Hepatic stellate cell (primary cell): Measurements from ENCODE around the gene RPS21.
"Not testable (repeated sequence)": the region's sequence is repeated elsewhere in the genome, so short reads cannot be mapped to it uniquely, and the experiment has no call there.

Source experiments
- DNase-seq: peaks from one replicate; pipeline ENCODE4 v3.0.0; 2011; ENCODE audit warnings: low spot score

The RPS21 gene

DNA sequence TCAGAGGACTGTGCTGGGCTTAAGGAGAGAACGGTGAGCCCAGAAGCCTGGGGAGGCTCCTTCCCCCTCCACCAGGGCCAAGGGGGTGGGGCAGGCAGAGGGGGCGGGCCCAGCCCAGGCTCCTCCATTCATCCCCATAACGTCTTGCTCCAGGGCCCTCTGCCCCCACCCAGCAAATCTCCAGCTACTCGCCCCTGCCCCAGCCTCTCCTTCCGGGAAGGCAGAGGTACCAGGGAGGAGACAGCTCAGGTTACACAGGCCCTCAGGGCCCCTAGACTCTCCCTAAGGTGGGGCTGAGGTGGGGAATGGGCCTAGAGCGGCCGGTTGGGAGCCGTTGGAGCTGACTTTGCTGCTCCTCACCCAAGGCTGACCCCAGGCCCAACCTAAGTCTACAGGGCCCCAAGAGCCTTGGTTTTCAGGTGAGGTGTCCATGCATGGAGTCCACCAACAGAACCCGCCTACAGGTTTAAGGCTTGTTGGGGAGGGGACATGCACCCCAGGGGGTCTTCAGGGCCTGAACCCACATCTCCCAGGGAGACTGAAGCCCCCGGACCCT lies 21.0 kb upstream of the RPS21 start:
- no peak for DNase-seq

DNA sequence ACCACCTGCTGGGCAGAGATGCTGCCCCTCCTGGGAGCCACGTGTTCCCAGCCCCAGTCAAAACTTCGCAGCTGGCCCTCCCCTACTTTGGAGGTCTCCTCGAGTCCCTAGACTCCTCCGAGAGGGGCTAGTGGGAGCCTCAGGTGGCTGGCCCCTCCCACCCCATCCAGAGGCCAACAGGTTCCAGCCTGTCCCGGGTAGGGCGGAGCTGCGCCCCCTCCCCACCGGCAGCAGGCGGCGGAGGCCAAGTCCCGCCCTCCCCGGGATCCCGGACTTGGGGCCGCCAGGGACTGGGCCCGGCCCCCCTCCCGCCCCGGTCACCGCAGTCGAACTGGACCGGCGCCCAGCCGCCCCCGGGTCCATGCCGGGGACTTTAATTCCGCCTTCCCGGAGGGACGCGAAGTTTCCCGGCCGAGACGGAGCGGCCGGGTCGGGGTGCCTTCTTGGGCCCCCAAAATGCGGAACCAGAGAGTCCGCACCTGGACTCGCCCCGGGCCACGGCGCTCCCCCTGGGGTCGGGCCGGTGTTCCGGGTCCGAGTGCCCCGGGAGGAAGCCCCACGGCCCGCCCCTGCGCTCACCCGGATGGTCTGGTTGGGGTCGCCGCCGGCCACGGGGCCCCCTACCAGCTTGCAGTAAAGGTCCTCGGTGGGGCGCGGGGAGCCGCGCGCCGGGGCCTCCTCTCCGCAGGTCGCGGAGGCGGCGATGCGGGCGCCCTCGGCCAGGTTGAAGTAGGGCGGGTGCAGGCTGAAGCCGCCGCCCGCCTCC lies 20.4 kb upstream of the RPS21 start:
- DNase-seq = no peak

- peak; percentile 75 for DNase-seq
Measured at GRCh38 chr20:62367136-62367632, 19.7 kb upstream of the RPS21 start, which contains the start of gene LAMA5. LAMA5 (minus strand) TSS chr20:62367312; CDS start chr20:62367245, 67 bp downstream.

GRCh38 chr20:62367633-62368391 lies 19.1 kb upstream of the RPS21 start:
- no peak for DNase-seq

GRCh38 chr20:62368392-62368975 lies 18.4 kb upstream of the RPS21 start:
- no peak for DNase-seq

DNA sequence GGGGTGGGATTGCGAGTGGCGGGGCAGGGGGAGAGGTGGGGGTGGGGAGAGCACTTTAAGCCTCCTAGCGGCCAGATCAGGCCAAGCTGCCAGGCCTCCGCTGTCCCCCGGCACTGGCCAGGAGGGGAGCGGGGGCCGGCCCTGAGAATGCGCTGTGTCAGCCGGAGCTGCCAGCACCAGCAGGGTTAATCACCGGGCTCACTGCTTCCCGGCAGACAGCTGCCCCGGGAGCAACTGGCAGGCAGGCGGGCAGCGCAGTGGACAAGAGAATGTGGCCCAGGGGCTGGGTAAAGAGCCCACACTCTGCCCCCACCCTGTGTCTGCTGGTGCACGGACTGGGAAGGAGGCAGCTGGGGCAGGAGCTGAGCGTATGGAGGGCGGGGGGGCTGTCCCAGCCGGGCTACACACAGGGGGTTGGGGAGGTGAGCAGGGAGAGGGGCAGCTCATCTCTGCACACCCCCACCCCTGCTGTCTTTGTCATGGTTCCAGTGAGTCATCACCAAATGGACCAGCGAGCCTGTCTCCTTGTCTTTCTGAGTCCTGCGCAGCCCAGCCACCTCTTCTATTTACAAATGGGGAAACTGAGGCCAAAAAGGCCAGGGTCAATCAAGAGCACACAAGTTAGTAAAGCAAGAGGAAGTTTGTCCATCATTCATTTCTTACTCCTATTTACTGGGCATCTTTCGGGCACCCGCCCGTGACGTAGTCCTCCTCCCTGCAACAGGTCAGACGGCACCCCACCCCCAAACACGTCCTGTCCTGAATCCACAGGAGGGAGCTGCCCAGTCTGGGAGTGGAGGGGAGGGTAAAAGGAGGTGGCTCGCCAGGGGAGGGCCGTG lies 17.7 kb upstream of the RPS21 start:
- peak; percentile 81 for DNase-seq

- DNase-seq = no peak
Measured at GRCh38 chr20:62369815-62370114, 17.1 kb upstream of the RPS21 start.

- DNase-seq = peak; percentile 96
Measured at GRCh38 chr20:62370115-62370806, 16.6 kb upstream of the RPS21 start.

- no peak for DNase-seq
Measured at GRCh38 chr20:62370807-62371587, 15.9 kb upstream of the RPS21 start.

- no peak for DNase-seq
Measured at GRCh38 chr20:62371588-62372041, 15.3 kb upstream of the RPS21 start.

GRCh38 chr20:62372042-62372993 lies 14.6 kb upstream of the RPS21 start:
- DNase-seq = no peak

DNA sequence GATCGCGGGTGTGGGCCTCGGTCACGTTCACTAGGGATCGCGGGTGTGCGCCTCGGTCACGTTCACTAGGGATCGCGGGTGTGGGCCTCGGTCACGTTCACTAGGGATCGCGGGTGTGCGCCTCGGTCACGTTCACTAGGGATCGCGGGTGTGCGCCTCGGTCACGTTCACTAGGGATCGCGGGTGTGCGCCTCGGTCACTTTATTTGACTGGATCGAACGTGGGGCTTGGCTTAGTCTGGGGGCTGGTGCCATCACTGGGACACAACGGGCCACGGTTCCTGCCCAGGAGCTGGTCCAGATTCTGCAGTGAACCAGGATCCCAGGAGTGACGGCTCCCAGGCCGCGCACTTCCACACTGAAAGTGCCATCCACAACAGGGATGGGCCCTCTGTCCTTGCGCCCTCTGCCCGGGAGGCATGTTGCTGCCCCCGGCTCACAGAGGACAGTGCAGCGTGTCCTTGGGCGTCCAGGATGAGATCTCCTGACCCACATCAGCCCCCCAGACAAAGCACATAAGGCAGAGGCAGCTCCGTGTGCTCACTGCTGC lies 13.2 kb upstream of the RPS21 start:
- not testable (repeated sequence) for DNase-seq

DNA sequence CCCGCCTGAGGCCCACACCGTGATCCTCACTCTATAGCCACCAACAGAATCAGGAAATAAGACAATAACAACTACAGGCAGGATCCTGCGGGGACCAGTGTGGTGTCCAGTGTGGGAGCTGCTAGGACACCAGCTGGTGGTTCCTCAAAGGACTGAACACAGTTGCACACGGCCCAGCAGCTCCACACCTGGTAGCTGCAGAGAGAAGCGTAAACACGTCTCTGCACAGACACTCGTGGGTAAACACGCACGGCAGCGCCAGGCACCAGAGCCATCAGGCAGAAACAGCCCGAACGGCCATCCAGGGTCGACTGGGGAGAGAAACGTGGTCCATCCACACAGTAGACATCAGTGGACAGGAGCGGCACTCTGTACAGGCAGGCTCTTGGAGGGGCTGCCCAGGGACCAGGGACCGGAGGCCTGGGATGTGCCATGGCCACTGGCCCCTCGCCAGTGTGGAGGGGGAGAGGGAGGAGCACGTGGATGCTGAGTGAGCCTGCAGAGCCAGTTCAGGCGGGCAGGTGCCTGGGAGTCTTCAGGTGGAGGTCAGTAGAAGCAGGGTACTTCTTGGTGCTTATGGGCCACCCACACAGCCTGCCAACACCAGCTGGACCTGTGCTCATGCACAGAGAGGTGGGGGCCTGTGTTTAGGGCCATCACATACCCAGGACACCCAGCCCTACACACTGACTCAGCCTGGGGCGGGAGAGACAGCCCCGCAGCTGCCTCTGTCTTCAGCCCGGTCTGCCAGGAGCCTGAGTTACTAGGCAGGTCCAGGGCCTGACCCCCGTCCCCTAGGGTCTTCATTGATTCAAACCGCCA lies 12.4 kb upstream of the RPS21 start:
- DNase-seq = no peak

DNA sequence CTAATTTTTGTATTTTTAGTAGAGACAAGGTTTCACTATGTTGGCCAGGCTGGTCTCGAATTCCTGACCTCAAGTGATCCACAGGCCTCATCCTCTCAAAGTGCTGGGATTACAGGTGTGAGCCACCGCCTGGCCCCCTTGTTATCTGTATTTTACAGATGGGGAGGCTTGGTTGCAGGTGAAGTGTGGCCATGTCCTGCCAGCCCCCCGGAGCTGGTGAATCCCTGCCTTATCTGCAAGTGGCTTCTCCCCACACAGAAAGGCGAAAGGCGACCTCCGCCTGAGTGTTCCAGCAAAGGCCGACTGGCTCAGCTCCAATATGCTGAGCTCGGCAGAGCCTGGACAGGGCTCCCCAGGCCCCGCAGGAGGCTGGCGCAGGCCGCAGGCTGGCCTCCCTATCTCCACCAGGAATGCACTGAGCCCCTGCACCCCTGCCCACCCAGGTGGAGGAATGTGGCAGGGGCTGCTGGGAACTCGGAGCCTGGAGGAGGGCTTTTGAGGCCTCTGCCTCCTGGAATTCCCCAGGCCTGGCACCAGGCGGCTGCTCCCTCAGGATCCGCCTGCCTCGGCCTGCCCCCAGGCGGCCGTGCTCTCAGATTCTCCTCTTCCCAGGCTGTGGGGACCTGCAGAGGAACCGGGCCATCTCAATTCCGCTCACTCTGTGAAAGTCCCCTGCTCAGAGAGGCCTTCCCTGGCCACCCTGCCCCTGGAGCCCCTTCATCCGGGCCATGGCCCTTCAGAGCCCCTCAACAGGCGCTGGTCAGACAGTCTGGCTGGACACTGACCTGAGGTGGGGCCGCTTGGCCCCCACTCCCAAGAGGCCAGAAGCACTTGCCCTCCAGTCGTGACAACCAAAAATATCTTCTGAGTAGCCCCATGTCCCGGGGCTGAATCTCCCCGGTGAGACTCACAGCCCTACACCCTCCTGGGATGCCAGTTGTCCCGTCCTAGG lies 10.5 kb upstream of the RPS21 start:
- DNase-seq = no peak

- no peak for DNase-seq
Measured at GRCh38 chr20:62377064-62377461, 9.8 kb upstream of the RPS21 start.

- no peak for DNase-seq
Measured at GRCh38 chr20:62377615-62378178, 9.2 kb upstream of the RPS21 start.
